Body of pancreas (tissue), 4 donors: ENCODE data around the gene MAP3K7CL.

Experiments
- CTCF ChIP-seq, 7 experiments: fragments of 450-650 bp in 4 of 7; fragments of 200-600 bp in 3 of 7; sonication (generic) in 3 of 7; IDR thresholded peaks; one replicate each; pipeline ENCODE4 v1.5.1; 2016 to 2019; ENCODE audit warnings: antibody characterized with exemption in 7 of 7
- POLR2A ChIP-seq, 3 donors: fragments of 450-650 bp; IDR thresholded peaks; one replicate each; pipeline ENCODE4 v1.6.1; 2016; ENCODE audit warnings: antibody characterized with exemption in 3 of 3, mild to moderate bottlenecking in 2 of 3

GRCh38 chr21:29145354-29145782, 14.9 kb downstream of the MAP3K7CL start:
- TF ChIP-seq POLR2A (IDR thresholded peaks at IDR 0.05), result no peak
- no peak for TF ChIP-seq CTCF (IDR thresholded peaks at IDR 0.05)
